ENCODE results near the gene PBRM1.
"Not testable (repeated sequence)": the region's sequence is repeated elsewhere in the genome, so short reads cannot be mapped to it uniquely, and the experiment has no call there.

PBRM1 gene

GRCh38 chr3:52685709-52686691 lies at the start of gene PBRM1, which contains the start of gene GNL3:
Gene PBRM1, minus strand, starts transcription at chr3:52685913.
Gene GNL3, plus strand, starts transcription at chr3:52686032. Its CDS starts 61 bp downstream, at chr3:52686093.
- peaks cover 37% of the 10 kb centered on the region for H3K4me1 Mint-ChIP-seq
- H3K27me3 Mint-ChIP-seq (ENCODE audit: low read depth), result no peaks in the 10 kb centered on the region
- H3K9me3 Mint-ChIP-seq, result no peaks in the 10 kb centered on the region
- no peak for TF ChIP-seq CTCF (IDR thresholded peaks at IDR 0.05; ENCODE audit: unreplicated experiment in 3 of 3)
- H3K4me3 Mint-ChIP-seq, result peak within 1 kb of the TSS; percentile 96 to 97 (median 97)
- peaks cover 51% of the 10 kb centered on the region for H3K36me3 Mint-ChIP-seq (ENCODE audit: low read depth)
- H3K27ac Mint-ChIP-seq, result peak within 1 kb of the TSS; percentile 95 to 100 (median 98)

- H3K27me3 Mint-ChIP-seq (ENCODE audit: low read depth), result no peaks in the 10 kb centered on the region
- no peaks in the 10 kb centered on the region for H3K4me1 Mint-ChIP-seq
- no peak for TF ChIP-seq CTCF (IDR thresholded peaks at IDR 0.05; ENCODE audit: unreplicated experiment in 3 of 3)
- peaks cover 93% of the 10 kb centered on the region for H3K36me3 Mint-ChIP-seq (ENCODE audit: low read depth)
- H3K4me3 Mint-ChIP-seq, result no peak overlapping the region
- no peak overlapping the region for H3K27ac Mint-ChIP-seq
- H3K9me3 Mint-ChIP-seq, result peaks cover 15% of the 10 kb centered on the region
Observed at GRCh38 chr3:52733256-52733891, 47.7 kb upstream of the PBRM1 start.

- H3K4me3 Mint-ChIP-seq, result no peak overlapping the region
- no peaks in the 10 kb centered on the region for H3K4me1 Mint-ChIP-seq
- H3K27ac Mint-ChIP-seq, result no peak overlapping the region
- peaks cover 94% of the 10 kb centered on the region for H3K36me3 Mint-ChIP-seq (ENCODE audit: low read depth)
- H3K27me3 Mint-ChIP-seq (ENCODE audit: low read depth), result no peaks in the 10 kb centered on the region
- TF ChIP-seq CTCF (IDR thresholded peaks at IDR 0.05; ENCODE audit: unreplicated experiment in 3 of 3), result no peak
- peaks cover 19% of the 10 kb centered on the region for H3K9me3 Mint-ChIP-seq
Observed at GRCh38 chr3:52731590-52731989, 45.9 kb upstream of the PBRM1 start.

- H3K27ac Mint-ChIP-seq, result no peak overlapping the region
- TF ChIP-seq CTCF (IDR thresholded peaks at IDR 0.05; ENCODE audit: unreplicated experiment in 3 of 3), result no peak
- H3K4me3 Mint-ChIP-seq, result no peak overlapping the region
- no peaks in the 10 kb centered on the region for H3K27me3 Mint-ChIP-seq (ENCODE audit: low read depth)
- H3K4me1 Mint-ChIP-seq, result no peaks in the 10 kb centered on the region
- H3K9me3 Mint-ChIP-seq, result peaks cover 23% of the 10 kb centered on the region
- peaks cover 94% of the 10 kb centered on the region for H3K36me3 Mint-ChIP-seq (ENCODE audit: low read depth)
Observed at GRCh38 chr3:52730681-52731080, 45.0 kb upstream of the PBRM1 start.

GRCh38 chr3:52728753-52729152 lies 43.0 kb upstream of the PBRM1 start:
- not testable (repeated sequence) for H3K27me3 Mint-ChIP-seq (ENCODE audit: low read depth)

GRCh38 chr3:52724511-52724910 lies 38.8 kb upstream of the PBRM1 start:
- peaks cover 79% of the 10 kb centered on the region for H3K36me3 Mint-ChIP-seq (ENCODE audit: low read depth)
- no peak for TF ChIP-seq CTCF (IDR thresholded peaks at IDR 0.05; ENCODE audit: unreplicated experiment in 3 of 3)

More at GRCh38 chr3:52728753-52729152, 43.0 kb upstream of the PBRM1 start:
- H3K4me1 Mint-ChIP-seq, H3K27ac Mint-ChIP-seq, H3K4me3 Mint-ChIP-seq: not testable (repeated sequence)
- Mint-ChIP-seq H3K9me3 (peaks cover 23% of the 10 kb centered on the region), H3K36me3 (ENCODE audit: low read depth) (peaks cover 85% of the 10 kb centered on the region)

More at GRCh38 chr3:52724511-52724910, 38.8 kb upstream of the PBRM1 start:
- Mint-ChIP-seq H3K27ac (no peak overlapping the region), H3K27me3 (ENCODE audit: low read depth) (no peaks in the 10 kb centered on the region), H3K4me1 (no peaks in the 10 kb centered on the region), H3K4me3 (no peak overlapping the region), H3K9me3 (peaks cover 25% of the 10 kb centered on the region)
